ENCODE measurements around the gene TAF11L13.
"Not testable (repeated sequence)": the region's sequence is repeated elsewhere in the genome, so short reads cannot be mapped to it uniquely, and the experiment has no call there.

Gene TAF11L13

GRCh38 chr5:17631788-17632187, at the start of gene TAF11L13:
Gene TAF11L13 (plus strand): TSS chr5:17632088.
- DNase-seq, result not testable (repeated sequence)

DNA sequence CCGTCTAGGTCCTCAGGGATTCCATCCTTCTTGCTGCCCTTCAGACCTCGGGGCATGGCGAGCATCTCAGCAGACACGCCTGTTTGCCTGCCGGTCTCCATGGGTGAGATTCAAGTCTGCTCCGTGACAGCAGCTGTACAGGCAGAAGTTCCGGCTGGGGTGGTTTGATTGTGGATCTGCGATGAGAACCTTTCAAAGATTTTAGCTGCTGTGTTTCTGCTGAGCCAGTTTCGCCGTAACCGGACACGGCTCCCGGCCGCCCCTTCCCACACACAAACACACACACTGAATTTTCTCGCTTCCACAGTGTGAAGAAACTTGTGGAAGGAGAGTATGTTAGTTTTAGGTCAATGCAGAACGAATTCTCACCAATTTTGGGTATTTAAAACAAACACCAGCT, 46.2 kb upstream of the TAF11L13 start, which contains the start of gene TAF11L7:
Gene TAF11L7 (minus strand): TSS at position 101 of the 400 bp plus-strand sequence.
- DNase-seq, result not testable (repeated sequence)

GRCh38 chr5:17590860-17591259, 41.0 kb upstream of the TAF11L13 start, which contains the start of gene TAF11L8:
Gene TAF11L8 (minus strand): TSS chr5:17590960.
- DNase-seq, result not testable (repeated sequence)

- DNase-seq, result not testable (repeated sequence)
These were observed 37.6 kb upstream of the TAF11L13 start, which contains the start of gene TAF11L9 for GRCh38 chr5:17594255-17594654. Gene TAF11L9 (minus strand): TSS chr5:17594394.

GRCh38 chr5:17597728-17598127, 34.2 kb upstream of the TAF11L13 start, which contains the start of gene TAF11L10:
Gene TAF11L10 (minus strand): TSS chr5:17597828.
- not testable (repeated sequence) for DNase-seq

DNA sequence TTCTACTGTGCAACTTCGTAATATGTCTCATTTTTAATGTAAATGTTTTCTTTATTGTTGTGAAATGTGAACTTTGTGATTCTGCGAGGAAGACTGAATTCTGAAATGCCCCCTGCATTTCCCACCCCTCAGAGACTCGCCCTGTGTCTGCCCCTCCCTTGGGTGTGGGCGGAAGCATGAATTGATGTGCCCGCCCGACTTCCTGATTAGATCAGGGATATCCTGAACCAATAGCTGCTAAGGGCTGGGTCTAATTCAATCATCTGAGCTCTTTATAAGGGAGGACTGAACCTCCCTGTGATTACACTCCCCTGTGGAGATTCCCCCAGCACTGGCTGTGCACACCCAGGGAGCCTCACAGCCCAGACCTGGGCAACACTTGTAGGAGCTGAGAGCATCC, 28.0 kb upstream of the TAF11L13 start, which contains the start of gene TAF11L11:
Gene TAF11L11 (plus strand): TSS at position 304 of the 400 bp plus-strand sequence.
- not testable (repeated sequence) for DNase-seq

DNA sequence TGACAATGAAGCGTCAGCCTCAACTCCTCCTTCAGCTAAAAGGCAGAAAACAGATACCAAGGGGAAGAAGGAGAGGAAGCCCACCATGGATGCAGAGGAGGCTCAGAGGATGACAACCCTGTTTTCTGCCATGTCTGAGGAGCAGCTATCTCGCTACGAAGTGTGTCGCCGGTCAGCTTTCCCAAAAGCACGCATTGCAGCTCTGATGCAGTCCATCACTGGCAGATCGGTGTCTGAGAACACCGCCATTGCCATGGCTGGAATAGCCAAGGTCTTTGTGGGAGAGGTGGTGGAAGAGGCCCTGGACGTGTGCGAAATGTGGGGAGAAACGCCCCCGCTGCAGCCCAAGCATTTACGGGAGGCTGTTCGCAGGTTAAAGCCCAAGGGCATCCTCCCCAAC, 26.9 kb upstream of the TAF11L13 start:
- no peak for DNase-seq

- not testable (repeated sequence) for DNase-seq
These were observed 24.4 kb upstream of the TAF11L13 start for GRCh38 chr5:17607461-17607860.

GRCh38 chr5:17610092-17610491, 21.8 kb upstream of the TAF11L13 start, which contains the start of gene TAF11L12:
Gene TAF11L12 (plus strand): TSS chr5:17610392.
- DNase-seq, result not testable (repeated sequence)

DNA sequence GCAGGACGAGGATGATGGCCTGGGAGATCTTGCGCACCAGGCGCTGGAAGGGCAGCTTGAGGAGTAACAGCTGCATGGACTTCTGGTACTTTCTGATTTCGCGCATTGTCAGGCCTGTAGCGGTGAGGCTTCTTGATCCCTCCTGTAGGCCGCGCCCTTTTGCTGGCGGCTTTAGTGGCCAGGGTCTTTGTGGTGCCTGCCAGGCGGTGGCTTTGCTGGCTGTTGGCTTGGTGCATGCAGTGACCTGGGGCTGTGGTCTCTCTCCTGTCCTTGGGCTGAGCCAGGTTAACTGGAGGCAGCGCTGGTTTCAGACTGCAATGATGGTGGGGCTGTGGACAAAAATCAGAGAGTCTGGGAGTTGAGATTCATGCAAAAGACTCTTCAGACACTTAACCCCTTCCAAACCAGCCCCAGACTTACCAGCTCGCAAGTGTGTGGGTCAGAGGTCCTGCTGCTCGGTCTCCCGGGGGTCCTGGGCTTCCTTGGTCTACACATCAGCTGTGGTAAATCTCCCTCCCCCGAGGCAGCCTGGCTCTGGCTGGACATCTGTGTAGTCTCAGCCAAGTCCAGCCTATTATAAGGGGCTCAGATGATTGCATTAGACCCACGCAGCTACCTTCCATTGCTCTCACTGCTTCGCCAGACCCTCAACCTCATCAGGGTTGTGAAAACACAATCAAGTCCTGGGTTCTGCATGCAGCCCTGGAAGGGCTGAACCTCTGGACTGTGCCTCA, 16.8 kb upstream of the TAF11L13 start:
- no peak for DNase-seq

- no peak for DNase-seq
These were observed 12.5 kb upstream of the TAF11L13 start for GRCh38 chr5:17619354-17619753.

DNA sequence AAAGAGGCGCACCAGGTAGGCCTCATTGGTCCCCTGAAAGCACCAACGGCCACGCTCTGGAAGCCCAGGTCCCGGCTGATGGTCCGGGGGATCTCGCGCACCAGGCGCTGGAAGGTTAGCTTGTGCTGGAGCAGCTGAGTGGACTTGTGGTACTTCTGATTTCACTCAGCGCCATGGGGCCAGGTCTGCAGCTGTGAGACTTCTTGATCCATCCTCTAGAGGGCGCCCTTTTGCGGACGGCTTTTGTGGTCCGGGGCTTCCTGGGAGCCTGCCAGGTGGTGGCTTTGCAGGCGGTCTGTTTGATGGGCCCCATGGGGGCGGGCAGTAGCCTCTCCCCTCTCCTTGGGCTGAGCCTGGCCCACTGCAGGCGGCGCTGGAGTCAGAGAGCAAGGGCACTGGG, 11.3 kb upstream of the TAF11L13 start:
- DNase-seq, result no peak

GRCh38 chr5:17625686-17626085, 6.2 kb upstream of the TAF11L13 start:
- DNase-seq, result no peak

DNA sequence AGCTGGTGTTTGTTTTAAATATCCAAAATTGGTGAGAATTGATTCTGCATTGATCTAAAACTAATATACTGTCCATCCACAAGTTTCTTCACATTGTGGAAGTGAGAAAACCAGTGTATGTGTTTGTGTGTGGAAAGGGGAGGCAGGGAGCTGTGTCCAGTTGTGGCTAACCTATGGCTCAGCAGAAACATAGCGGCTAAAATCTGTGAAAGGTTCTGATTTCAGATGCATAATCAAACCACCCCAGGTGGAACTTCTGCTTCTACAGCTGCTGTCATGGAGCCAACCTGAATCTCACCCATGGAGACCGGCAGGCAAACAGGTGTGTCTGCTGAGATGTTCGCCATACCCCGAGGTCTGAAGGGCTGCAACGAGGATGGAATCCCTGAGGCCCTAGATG, 2.3 kb downstream of the TAF11L13 start, which contains the start of gene TAF11L14:
Gene TAF11L14 (plus strand): TSS at position 301 of the 400 bp plus-strand sequence.
- no peak for DNase-seq

DNA sequence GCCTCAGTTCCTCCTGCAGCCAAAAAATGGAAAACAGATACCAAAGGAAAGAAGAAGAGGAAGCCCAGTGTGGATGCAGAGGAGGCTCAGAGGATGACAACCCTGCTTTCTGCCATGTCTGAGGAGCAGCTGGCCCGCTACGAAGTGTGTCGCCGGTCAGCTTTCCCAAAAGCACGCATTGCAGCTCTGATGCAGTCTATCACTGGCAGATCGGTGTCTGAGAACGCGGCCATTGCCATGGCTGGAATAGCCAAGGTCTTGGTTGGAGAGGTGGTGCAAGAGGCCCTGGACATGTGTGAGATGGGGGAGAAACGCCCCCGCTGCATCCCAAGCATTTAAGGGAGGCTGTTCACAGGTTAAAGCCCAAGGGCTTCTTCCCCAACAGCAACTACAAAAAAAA, 17.3 kb downstream of the TAF11L13 start:
- DNase-seq, result not testable (repeated sequence)

DNA sequence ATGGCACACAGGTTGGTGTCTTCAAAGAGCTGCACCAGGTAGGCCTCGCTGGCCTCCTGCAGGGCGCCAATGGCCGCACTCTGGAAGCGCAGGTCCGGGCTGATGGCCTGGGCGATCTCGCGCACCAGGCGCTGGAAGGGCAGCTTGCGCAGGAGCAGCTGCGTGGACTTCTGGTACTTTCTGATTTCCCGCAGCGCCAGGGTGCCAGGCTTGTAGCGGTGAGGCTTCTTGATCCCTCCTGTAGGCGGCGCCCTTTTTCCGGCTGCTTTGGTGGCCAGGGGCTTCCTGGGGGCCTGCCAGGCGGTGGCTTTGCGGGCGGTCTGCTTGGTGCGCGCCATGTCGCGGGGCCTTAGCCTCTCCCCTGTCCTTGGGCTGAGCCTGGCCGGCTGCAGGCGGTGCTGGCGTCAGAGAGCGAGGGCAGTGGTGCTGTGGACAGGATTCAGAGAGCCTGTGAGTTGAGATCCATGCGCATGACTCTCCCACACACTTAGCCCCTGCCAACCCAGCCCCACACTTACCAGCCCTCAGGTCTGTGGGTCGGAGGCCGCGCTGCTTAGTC, 23.4 kb downstream of the TAF11L13 start:
- not testable (repeated sequence) for DNase-seq

GRCh38 chr5:17655921-17656320, 24.0 kb downstream of the TAF11L13 start:
- DNase-seq, result no peak

DNA sequence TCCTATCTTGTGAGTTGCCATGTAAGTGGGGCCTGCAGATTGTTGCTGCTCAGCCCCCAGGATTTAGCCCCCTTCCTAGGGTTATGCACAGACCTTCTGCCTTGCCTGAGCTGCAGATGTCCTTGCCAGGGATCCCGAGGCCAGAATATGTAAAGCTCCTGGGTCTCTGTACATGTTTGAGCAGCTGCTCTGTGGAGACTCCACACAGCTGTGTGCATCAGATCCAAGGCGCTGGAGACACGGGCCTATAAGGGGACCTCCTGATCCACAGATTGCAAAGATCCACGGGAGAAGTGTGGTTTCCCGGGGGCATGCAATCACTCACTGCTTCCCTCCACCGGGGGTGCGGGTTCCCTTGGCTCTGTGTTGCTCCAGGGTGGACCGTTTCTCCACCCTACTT, 31.3 kb downstream of the TAF11L13 start:
- no peak for DNase-seq

DNA sequence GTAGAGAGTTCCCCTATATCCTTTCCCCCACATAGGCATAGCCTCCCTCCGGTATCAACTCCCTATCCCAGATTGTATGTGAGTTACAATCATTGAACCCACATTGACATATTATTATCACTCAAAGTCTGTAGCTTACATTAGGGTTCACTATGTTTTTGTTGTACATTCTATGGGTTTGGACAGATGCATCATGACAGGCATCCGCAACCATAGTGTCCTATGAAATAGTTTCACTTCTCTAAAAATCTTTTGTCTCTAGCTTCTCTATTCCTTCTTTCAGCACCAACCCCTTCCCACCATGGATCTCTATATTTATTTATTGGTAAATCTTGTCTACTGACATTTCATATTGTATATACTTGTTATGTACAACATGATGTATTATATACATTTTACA, 33.9 kb downstream of the TAF11L13 start:
- DNase-seq, result no peak

- no peak for DNase-seq
These were observed 34.9 kb downstream of the TAF11L13 start for GRCh38 chr5:17666726-17667235.

GRCh38 chr5:17670353-17670752, 38.5 kb downstream of the TAF11L13 start:
- DNase-seq, result no peak

GRCh38 chr5:17678751-17679324, 47.0 kb downstream of the TAF11L13 start:
- no peak for DNase-seq

GRCh38 chr5:17679597-17680203, 47.8 kb downstream of the TAF11L13 start:
- DNase-seq, result no peak
